GM13976 (cell line): ENCODE measurements around the gene DNAH8.

Experiments used
- DNase-seq: peaks from one replicate; pipeline ENCODE4 v3.0.0; 2012; ENCODE audit warnings: low spot score
- CTCF ChIP-seq: IDR thresholded peaks from 2 replicates; pipeline ENCODE4 v1.5.1; 2012; ENCODE audit warnings: borderline replicate concordance, mild to moderate bottlenecking; ENCODE audit not compliant: insufficient read depth; ENCODE audit errors: extremely low read depth, missing control alignments, control extremely low read depth
- in situ Hi-C: fragments of 300-500 bp; cut with MboI; formaldehyde crosslinking; loops from one replicate; pipeline ENCODE4 v1.12.0; 2022; ENCODE audit warnings: low sequenced_read_pairs, mixed read lengths, inconsistent platforms; ENCODE audit not compliant: unreplicated experiment

Gene DNAH8

GRCh38 chr6:39058471-39059147 is 343.5 kb downstream of the DNAH8 start:
- TF ChIP-seq CTCF = no peak
- in situ Hi-C loops = no loop called here
- no peak for DNase-seq

GRCh38 chr6:39059496-39060310 is 344.6 kb downstream of the DNAH8 start:
- DNase-seq = no peak
- in situ Hi-C loops = no loop called here

GRCh38 chr6:39060467-39061160 is 345.5 kb downstream of the DNAH8 start:
- in situ Hi-C loops = no loop called here
- TF ChIP-seq CTCF = no peak
- DNase-seq = no peak

More at GRCh38 chr6:39059496-39060310, 344.6 kb downstream of the DNAH8 start:
- TF ChIP-seq CTCF = no peak

- in situ Hi-C loops = no loop called here
- no peak for TF ChIP-seq CTCF
Measured at GRCh38 chr6:39061182-39061581, 346.1 kb downstream of the DNAH8 start.

GRCh38 chr6:39061588-39061987 is 346.5 kb downstream of the DNAH8 start:
- TF ChIP-seq CTCF = no peak
- DNase-seq = no peak
- in situ Hi-C loops = no loop called here

More at GRCh38 chr6:39061182-39061581, 346.1 kb downstream of the DNAH8 start:
- no peak for DNase-seq

- no peak for DNase-seq
- no peak for TF ChIP-seq CTCF
- in situ Hi-C loops = no loop called here
Measured at GRCh38 chr6:39062014-39062740, 347.1 kb downstream of the DNAH8 start.
